H9 (cell line): ENCODE data around the gene FSIP1. TPM values are rescaled to one million over a fixed set of nuclear protein-coding genes. Genes with fewer than 3 reads are reported as not detected.

ENCODE experiments used
- DNase-seq: peaks from one replicate; pipeline ENCODE4 v3.0.0-alpha.2; 2017
- H2AFZ ChIP-seq: one replicate; pipeline ENCODE4 v1.6.1; 2013; ENCODE audit warnings: mild to moderate bottlenecking, low read length, control low read depth, moderate library complexity
- H2AK5ac ChIP-seq: 2 replicates; pipeline ENCODE4 v1.6.1; 2013; ENCODE audit warnings: low read length, control low read depth, mixed read lengths; ENCODE audit not compliant: insufficient read length
- H2BK120ac ChIP-seq: one replicate; pipeline ENCODE4 v1.6.1; 2013; ENCODE audit warnings: low read depth, mild to moderate bottlenecking, low read length, control low read depth, inconsistent platforms; ENCODE audit not compliant: poor library complexity, severe bottlenecking
- H2BK12ac ChIP-seq: 2 replicates; pipeline ENCODE4 v1.6.1; 2013; ENCODE audit warnings: low read length, control low read depth, mixed read lengths, low read depth; ENCODE audit not compliant: insufficient read length
- H2BK15ac ChIP-seq: 2 replicates; pipeline ENCODE4 v1.6.1; 2013; ENCODE audit warnings: low read depth, low read length, control low read depth
- H2BK20ac ChIP-seq: one replicate; pipeline ENCODE4 v1.6.1; 2013; ENCODE audit warnings: low read depth, mild to moderate bottlenecking, low read length, control low read depth, inconsistent platforms; ENCODE audit not compliant: poor library complexity, severe bottlenecking
- H2BK5ac ChIP-seq: 2 replicates; pipeline ENCODE4 v1.6.1; 2013; ENCODE audit warnings: low read length, control low read depth, mixed read lengths; ENCODE audit not compliant: insufficient read length
- H3K14ac ChIP-seq: 2 replicates; pipeline ENCODE4 v1.6.1; 2013; ENCODE audit warnings: low read length, control low read depth; ENCODE audit not compliant: insufficient read depth
- H3K18ac ChIP-seq: 2 replicates; pipeline ENCODE4 v1.6.1; 2013; ENCODE audit warnings: low read depth, mild to moderate bottlenecking, mixed read lengths, low read length, control low read depth; ENCODE audit not compliant: insufficient read length
- H3K23ac ChIP-seq: 2 replicates; pipeline ENCODE4 v1.6.1; 2013; ENCODE audit warnings: low read length, control low read depth, mixed read lengths, low read depth; ENCODE audit not compliant: insufficient read length
- H3K23me2 ChIP-seq: 2 replicates; pipeline ENCODE4 v1.6.1; 2013; ENCODE audit warnings: low read depth, mild to moderate bottlenecking, mixed read lengths, low read length, control low read depth; ENCODE audit not compliant: insufficient read length, poor library complexity, severe bottlenecking
- H3K27ac ChIP-seq: 2 replicates; pipeline ENCODE4 v1.5.1; 2013; ENCODE audit warnings: low read length, control low read depth, mixed read lengths, low read depth; ENCODE audit not compliant: insufficient read length
- H3K27me3 ChIP-seq: 2 replicates; pipeline ENCODE4 v1.6.1; 2013; ENCODE audit warnings: low read length, control low read depth, inconsistent platforms; ENCODE audit not compliant: insufficient read depth
- H3K4ac ChIP-seq: 2 replicates; pipeline ENCODE4 v1.6.1; 2013; ENCODE audit warnings: low read depth, mild to moderate bottlenecking, control low read depth, inconsistent platforms, low read length, moderate library complexity
- H3K4me1 ChIP-seq: 2 replicates; pipeline ENCODE4 v1.6.1; 2013; ENCODE audit warnings: low read length, control low read depth, inconsistent platforms; ENCODE audit not compliant: insufficient read depth
- H3K4me2 ChIP-seq: 2 replicates; pipeline ENCODE4 v1.6.1; 2013; ENCODE audit warnings: low read length, control low read depth, mixed read lengths; ENCODE audit not compliant: insufficient read length, insufficient read depth
- H3K56ac ChIP-seq: 2 replicates; pipeline ENCODE4 v1.6.1; 2013; ENCODE audit warnings: low read depth, mild to moderate bottlenecking, mixed read lengths, low read length, control low read depth; ENCODE audit not compliant: insufficient read length
- H3K79me1 ChIP-seq: 2 replicates; pipeline ENCODE4 v1.6.1; 2013; ENCODE audit warnings: low read depth, mild to moderate bottlenecking, moderate library complexity, low read length, control low read depth, inconsistent platforms; ENCODE audit not compliant: insufficient read depth, poor library complexity, severe bottlenecking
- H3K79me2 ChIP-seq: 2 replicates; pipeline ENCODE4 v1.6.1; 2013; ENCODE audit warnings: low read length, control low read depth, inconsistent platforms; ENCODE audit not compliant: insufficient read depth
- H3K9ac ChIP-seq: 2 replicates; pipeline ENCODE4 v1.6.1; 2013; ENCODE audit warnings: low read length, control low read depth, mixed read lengths; ENCODE audit not compliant: insufficient read length; ENCODE audit errors: extremely low read depth
- H3K9me3 ChIP-seq: one replicate; pipeline ENCODE4 v1.6.1; 2013; ENCODE audit warnings: low read depth, low read length, inconsistent platforms; ENCODE audit not compliant: control insufficient read depth
- H3T11ph ChIP-seq: one replicate; pipeline ENCODE4 v1.6.1; 2013; ENCODE audit warnings: mild to moderate bottlenecking, low read length, control low read depth, inconsistent platforms
- H4K20me1 ChIP-seq: one replicate; pipeline ENCODE4 v1.6.1; 2013; ENCODE audit not compliant: control insufficient read depth, insufficient read length, insufficient read depth
- H4K5ac ChIP-seq: 2 replicates; pipeline ENCODE4 v1.6.1; 2013; ENCODE audit warnings: low read depth, mild to moderate bottlenecking, mixed read lengths, low read length, control low read depth; ENCODE audit not compliant: insufficient read length
- H4K8ac ChIP-seq: replicated peaks from 2 replicates; pipeline ENCODE4 v1.6.1; 2013; ENCODE audit warnings: low read length, control low read depth, mixed read lengths, low read depth; ENCODE audit not compliant: insufficient read length
- H4K91ac ChIP-seq: 2 replicates; pipeline ENCODE4 v1.6.1; 2013; ENCODE audit warnings: low read depth, mild to moderate bottlenecking, moderate library complexity, mixed read lengths, low read length, control low read depth; ENCODE audit not compliant: insufficient read length
- H3K27ac Mint-ChIP-seq, 3 experiments: 2 replicates in 2 of 3; 3 replicates in 1 of 3; pipeline ENCODE4 v1.8.0; 2020 to 2021; ENCODE audit warnings: mixed read lengths in 3 of 3, mild to moderate bottlenecking in 1 of 3, moderate library complexity in 1 of 3
- H3K27me3 Mint-ChIP-seq: 2 replicates; pipeline ENCODE4 v1.8.0; 2021; ENCODE audit warnings: low read depth, mild to moderate bottlenecking, moderate library complexity, mixed read lengths
- H3K36me3 Mint-ChIP-seq, 3 experiments: 2 replicates in 2 of 3; 3 replicates in 1 of 3; pipeline ENCODE4 v1.8.0; 2020 to 2021; ENCODE audit warnings: low read depth in 3 of 3, mixed read lengths in 3 of 3; ENCODE audit not compliant: insufficient read depth in 1 of 3
- H3K4me1 Mint-ChIP-seq, 2 experiments: 2 replicates each; pipeline ENCODE4 v1.8.0; 2020; ENCODE audit warnings: mixed read lengths in 2 of 2
- H3K4me3 Mint-ChIP-seq, 2 experiments: 2 replicates in 1 of 2; 3 replicates in 1 of 2; pipeline ENCODE4 v1.8.0; 2020 to 2021; ENCODE audit warnings: mild to moderate bottlenecking in 2 of 2, mixed read lengths in 2 of 2, moderate library complexity in 1 of 2
- H3K9me3 Mint-ChIP-seq, 2 experiments: 2 replicates in 1 of 2; 3 replicates in 1 of 2; pipeline ENCODE4 v1.8.0; 2020; ENCODE audit warnings: mild to moderate bottlenecking in 2 of 2, mixed read lengths in 2 of 2, moderate library complexity in 1 of 2
- WGBS: extraction: QIAGEN DNeasy Blood & Tissue Kit; methylation state at CpG from one replicate; pipeline ENCODE4 v1.1.7; 2013; ENCODE audit warnings: missing lambda C conversion rate, low lambda C conversion rate, mixed read lengths; ENCODE audit not compliant: insufficient read length; ENCODE audit errors: extremely low coverage; 5-methylcytosine and 5-hydroxymethylcytosine counted together
- total RNA-seq: library from RNA; stranded (reverse); gene quantifications from 2 replicates; pipeline ENCODE4 v1.2.1, GENCODE V29; 2021
- TF ChIP-seq, protein P1 (sequence below): fragments of 200-600 bp; sonication (generic); conservative IDR thresholded peaks from 3 replicates; pipeline ENCODE4 v1.8.0; 2021; ENCODE audit warnings: antibody characterized with exemption, mild to moderate bottlenecking

Gene FSIP1
- total RNA-seq, 1 experiment from 2014 or later, result 0.96 TPM

DNA sequence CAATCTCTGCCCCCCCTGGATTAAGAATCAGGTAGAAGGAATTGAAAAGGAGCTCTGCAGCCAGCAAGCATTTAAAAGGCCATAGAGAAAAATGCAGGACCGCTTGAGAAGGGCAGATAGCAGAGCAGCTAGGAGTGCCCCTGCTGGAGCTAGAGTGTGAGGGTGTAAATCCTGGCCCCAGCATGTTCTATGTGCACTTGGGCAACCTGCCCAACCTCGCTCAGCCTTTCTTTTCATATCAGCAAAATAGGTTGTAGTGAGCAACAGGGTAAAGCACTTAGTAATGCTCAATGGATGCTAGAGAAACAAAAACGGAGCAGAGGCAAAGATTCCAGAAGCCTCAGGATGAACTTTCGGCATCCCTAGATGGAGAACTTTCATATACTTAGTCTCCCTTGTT lies 226.8 kb downstream of the FSIP1 start:
- Histone ChIP-seq H2BK12ac (no peak overlapping the region), H3K79me1 (no peaks in the 10 kb centered on the region), H3K56ac (no peak overlapping the region), H2AFZ (no peak overlapping the region), H3K23ac (no peak overlapping the region), H2BK5ac (no peak overlapping the region), H2BK120ac (no peak overlapping the region), H3K27me3 (no peaks in the 10 kb centered on the region), H2AK5ac (no peak overlapping the region), H3K9ac (no peak overlapping the region), H3K4me2 (no peak overlapping the region), H3T11ph (no peak overlapping the region), H3K18ac (no peak overlapping the region), H3K27ac (no peak overlapping the region), H3K4ac (no peak overlapping the region), H2BK20ac (no peak overlapping the region), H3K9me3 (no peaks in the 10 kb centered on the region), H4K8ac (no peak overlapping the region), H2BK15ac (no peak overlapping the region), H3K14ac (no peak overlapping the region), H3K79me2 (no peaks in the 10 kb centered on the region), H4K20me1 (no peaks in the 10 kb centered on the region), H3K4me1 (no peaks in the 10 kb centered on the region), H4K91ac (no peak overlapping the region), H4K5ac (no peak overlapping the region), H3K23me2 (no peaks in the 10 kb centered on the region)
- TF ChIP-seq, protein P1, sequence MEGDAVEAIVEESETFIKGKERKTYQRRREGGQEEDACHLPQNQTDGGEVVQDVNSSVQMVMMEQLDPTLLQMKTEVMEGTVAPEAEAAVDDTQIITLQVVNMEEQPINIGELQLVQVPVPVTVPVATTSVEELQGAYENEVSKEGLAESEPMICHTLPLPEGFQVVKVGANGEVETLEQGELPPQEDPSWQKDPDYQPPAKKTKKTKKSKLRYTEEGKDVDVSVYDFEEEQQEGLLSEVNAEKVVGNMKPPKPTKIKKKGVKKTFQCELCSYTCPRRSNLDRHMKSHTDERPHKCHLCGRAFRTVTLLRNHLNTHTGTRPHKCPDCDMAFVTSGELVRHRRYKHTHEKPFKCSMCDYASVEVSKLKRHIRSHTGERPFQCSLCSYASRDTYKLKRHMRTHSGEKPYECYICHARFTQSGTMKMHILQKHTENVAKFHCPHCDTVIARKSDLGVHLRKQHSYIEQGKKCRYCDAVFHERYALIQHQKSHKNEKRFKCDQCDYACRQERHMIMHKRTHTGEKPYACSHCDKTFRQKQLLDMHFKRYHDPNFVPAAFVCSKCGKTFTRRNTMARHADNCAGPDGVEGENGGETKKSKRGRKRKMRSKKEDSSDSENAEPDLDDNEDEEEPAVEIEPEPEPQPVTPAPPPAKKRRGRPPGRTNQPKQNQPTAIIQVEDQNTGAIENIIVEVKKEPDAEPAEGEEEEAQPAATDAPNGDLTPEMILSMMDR, result peak; percentile 20; the same call in 2 of the 3 replicates
- Mint-ChIP-seq H3K4me3 (no peak overlapping the region), H3K27ac (no peak overlapping the region), H3K4me1 (peaks cover 18 to 20% of the 10 kb centered on the region in 2 experiments), H3K27me3 (no peaks in the 10 kb centered on the region; the same call in none of the 2 replicates), H3K36me3 (no peaks in the 10 kb centered on the region), H3K9me3 (no peaks in the 10 kb centered on the region)
- WGBS, result no CpG with 5 or more reads among the region's 4 CpGs
- DNase-seq, result no peak
